Epithelial cell of proximal tubule (primary cell): ENCODE results near the gene XPNPEP1. TPM values are rescaled to one million over a fixed set of nuclear protein-coding genes. Genes with fewer than 3 reads are reported as not detected.

ENCODE experiments used
- DNase-seq: peaks from one replicate; pipeline ENCODE4 v3.0.0-alpha.2; 2011; ENCODE audit warnings: low read depth
- H3K4me3 ChIP-seq: 2 replicates; pipeline ENCODE4 v1.5.1; 2011; ENCODE audit warnings: low read depth, mild to moderate bottlenecking, low read length
- total RNA-seq: library from RNA; depleted of rRNA; stranded (reverse); fragments of >200 nt; gene quantifications from 2 replicates; pipeline ENCODE4 v1.2.3, GENCODE V29; 2015
- TF ChIP-seq, protein P1 (sequence below): conservative IDR thresholded peaks from 2 replicates; pipeline ENCODE4 v1.5.1; 2012; ENCODE audit warnings: low read depth, mild to moderate bottlenecking, low read length

Gene XPNPEP1
- total RNA-seq, 1 donor from 2014 or later = 191 TPM

DNA sequence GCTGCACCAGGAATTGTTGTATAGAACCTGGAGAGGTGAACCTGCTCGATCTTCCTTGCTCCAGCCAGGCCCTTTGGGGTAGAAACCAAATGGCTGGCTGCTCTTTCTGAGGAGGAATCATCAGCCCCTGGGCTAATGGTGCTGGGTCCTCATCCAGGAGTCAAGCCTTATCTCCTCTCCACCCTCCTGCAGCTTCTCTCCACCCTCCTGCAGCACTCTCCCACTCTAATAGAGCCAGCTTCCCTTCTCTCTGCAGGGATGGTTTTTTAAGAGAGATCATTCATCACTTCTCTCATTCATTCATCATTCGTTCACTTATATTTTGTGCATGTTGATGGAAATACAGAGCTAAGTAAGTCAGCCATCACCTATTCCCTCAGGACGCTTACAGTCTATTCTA, 103.5 kb downstream of the XPNPEP1 start:
- no peak for DNase-seq
- TF ChIP-seq, protein P1, sequence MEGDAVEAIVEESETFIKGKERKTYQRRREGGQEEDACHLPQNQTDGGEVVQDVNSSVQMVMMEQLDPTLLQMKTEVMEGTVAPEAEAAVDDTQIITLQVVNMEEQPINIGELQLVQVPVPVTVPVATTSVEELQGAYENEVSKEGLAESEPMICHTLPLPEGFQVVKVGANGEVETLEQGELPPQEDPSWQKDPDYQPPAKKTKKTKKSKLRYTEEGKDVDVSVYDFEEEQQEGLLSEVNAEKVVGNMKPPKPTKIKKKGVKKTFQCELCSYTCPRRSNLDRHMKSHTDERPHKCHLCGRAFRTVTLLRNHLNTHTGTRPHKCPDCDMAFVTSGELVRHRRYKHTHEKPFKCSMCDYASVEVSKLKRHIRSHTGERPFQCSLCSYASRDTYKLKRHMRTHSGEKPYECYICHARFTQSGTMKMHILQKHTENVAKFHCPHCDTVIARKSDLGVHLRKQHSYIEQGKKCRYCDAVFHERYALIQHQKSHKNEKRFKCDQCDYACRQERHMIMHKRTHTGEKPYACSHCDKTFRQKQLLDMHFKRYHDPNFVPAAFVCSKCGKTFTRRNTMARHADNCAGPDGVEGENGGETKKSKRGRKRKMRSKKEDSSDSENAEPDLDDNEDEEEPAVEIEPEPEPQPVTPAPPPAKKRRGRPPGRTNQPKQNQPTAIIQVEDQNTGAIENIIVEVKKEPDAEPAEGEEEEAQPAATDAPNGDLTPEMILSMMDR = no peak
- H3K4me3 ChIP-seq = no peak overlapping the region

Other genes with a start within 250 kb of the XPNPEP1 start
- gene ADD3, start 84.5 kb upstream of the XPNPEP1 start, total RNA-seq = 30.0 and 43.8 TPM in 2 replicates